Ovary (tissue), 9 donors: ENCODE measurements around the gene IL15. TPM values are rescaled to one million over a fixed set of nuclear protein-coding genes. Genes with fewer than 3 reads are reported as not detected.

Experiments used
- DNase-seq, 5 donors: peaks; one replicate each; pipeline ENCODE4 v3.0.0-alpha.2; 2019 to 2020
- H3K27ac ChIP-seq, 2 donors: fragments of 200-600 bp; one replicate each; pipeline versions ENCODE4 v1.5.1 to v1.8.0; 2019 to 2022
- H3K27me3 ChIP-seq: fragments of 200-600 bp; one replicate; pipeline ENCODE4 v1.8.0; 2022
- H3K36me3 ChIP-seq: fragments of 200-600 bp; sonication (generic); one replicate; pipeline ENCODE4 v1.5.1; 2019
- H3K4me1 ChIP-seq: one replicate; pipeline ENCODE4 v1.8.1; 2013; ENCODE audit warnings: mild to moderate bottlenecking, moderate library complexity; ENCODE audit not compliant: insufficient read depth
- H3K4me3 ChIP-seq: fragments of 200-600 bp; sonication (generic); one replicate; pipeline ENCODE4 v1.5.1; 2017
- H3K9me3 ChIP-seq, 2 donors: fragments of 200-600 bp in 1 of 2; sonication (generic) in 1 of 2; one replicate each; pipeline versions ENCODE4 v1.5.1 to v1.8.1; 2013 to 2019; ENCODE audit warnings: mild to moderate bottlenecking in 1 of 2, moderate library complexity in 1 of 2
- CTCF ChIP-seq, 3 donors: fragments of 450-650 bp in 2 of 3; fragments of 200-600 bp in 1 of 3; IDR thresholded peaks; one replicate each; pipeline versions ENCODE4 v1.5.1 to v1.8.0; 2016 to 2022; ENCODE audit warnings: antibody characterized with exemption in 3 of 3, mild to moderate bottlenecking in 1 of 3
- EP300 ChIP-seq: sonication (generic); formaldehyde crosslinking; IDR thresholded peaks from one replicate; pipeline ENCODE4 v1.6.1; 2017; ENCODE audit warnings: antibody characterized with exemption
- POLR2A ChIP-seq: fragments of 450-650 bp; IDR thresholded peaks from one replicate; pipeline ENCODE4 v1.6.1; 2017; ENCODE audit warnings: antibody characterized with exemption, mild to moderate bottlenecking, moderate library complexity
- WGBS, 3 donors: extraction: QIAGEN DNeasy Blood & Tissue Kit in 1 of 3; methylation state at CpG; one replicate each; pipeline versions ENCODE4 v1.1.5 to v1.1.7; 2013 to 2017; 5-methylcytosine and 5-hydroxymethylcytosine counted together
- intact Hi-C, 4 donors: fragments of 100-400 bp; cut with DNase I; formaldehyde crosslinking; loops; one replicate each; pipeline versions ENCODE4 v1.11.0 to v1.15.1; 2022 to 2023
- polyA plus RNA-seq, 2 donors: library from polyadenylated mRNA; stranded (reverse); fragments of 200-250 nt in 1 of 2; fragments of 350-450 nt in 1 of 2; fragmentation: Illumina TruSeq in 1 of 2; extraction: RNeasy Lipid Tissue Mini Kit (QIAGEN cat#74804) in 1 of 2; gene quantifications; one replicate each; pipeline ENCODE4 v1.2.3, GENCODE V29; 2013 to 2014
- total RNA-seq, 7 donors: library from RNA; depleted of rRNA in 2 of 7; stranded (reverse); fragments of >200 nt in 2 of 7; fragmentation: NEBNext Ultra II Directional in 3 of 7; extraction: Animal tissue kit (Norgen Biotek cat#: 25700) in 3 of 7; gene quantifications; one replicate each; pipeline versions ENCODE4 v1.1.0 to v1.2.4, GENCODE V29; 2016 to 2023
- donor health status: DM: no; HTN: no; CAD: no; lungs with moderate emphysema.
- donor health status: DM: no; HTN: no; CAD: no.
- donor health status: Bipolar disorder and iron deficiency.
- donor health status: DM: yes; HTN: yes; CAD: no.
- donor health status: DM: no; HTN: no; CAD: no.
- donor health status: DM: yes; HTN: yes; CAD: no.

Gene IL15
- total and polyA plus RNA-seq, 9 donors: 0.73 to 12.9 (median 1.1) TPM

GRCh38 chr4:141705048-141705746 is 68.8 kb downstream of the IL15 start:
- Histone ChIP-seq H3K36me3 (no peaks in the 10 kb centered on the region), H3K27me3 (no peaks in the 10 kb centered on the region), H3K9me3 (no peaks in the 10 kb centered on the region), H3K4me1 (no peaks in the 10 kb centered on the region), H3K4me3 (no peak overlapping the region), H3K27ac (no peak overlapping the region)
- DNase-seq: no peak
- intact Hi-C loops: no loop called here
- 88 to 93% (median 92%) methylated on average over 2 of the region's 2 CpGs for WGBS, 3 donors
- no peak for TF ChIP-seq POLR2A
- no peak for TF ChIP-seq CTCF (IDR thresholded peaks at IDR 0.05)
- no peak for TF ChIP-seq EP300

DNA sequence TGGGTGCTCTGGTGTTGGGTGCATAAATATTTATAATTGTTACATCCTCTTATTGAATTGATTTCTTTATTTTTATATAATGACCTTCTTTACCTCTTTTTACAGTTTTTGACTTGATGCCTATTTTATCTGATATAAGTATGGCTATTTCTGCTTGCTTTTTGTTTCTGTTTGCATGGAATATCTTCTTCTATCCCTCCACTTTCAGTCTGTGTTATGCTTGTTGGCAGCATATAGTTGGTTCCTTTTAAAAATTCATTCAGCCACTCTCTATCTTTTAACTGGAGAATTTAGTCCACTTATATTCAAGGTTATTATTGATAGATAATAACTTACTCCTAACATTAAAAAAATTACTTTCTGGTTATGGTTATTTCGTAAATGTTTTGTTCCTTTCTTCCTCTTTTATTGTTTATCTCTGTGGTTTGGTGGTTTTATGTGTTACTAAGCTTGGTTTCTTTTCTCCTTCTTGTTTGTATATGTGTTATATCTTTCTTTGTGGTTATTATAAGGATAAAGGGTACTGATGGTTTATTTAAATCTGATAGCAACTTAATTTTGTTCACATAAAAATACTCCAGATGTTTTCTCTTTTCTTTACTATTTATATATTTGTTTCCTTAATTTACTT is 69.5 kb downstream of the IL15 start:
- no peaks in the 10 kb centered on the region for H3K36me3 ChIP-seq
- WGBS, 3 donors: 77 to 84% (median 84%) methylated on average over 1 of the region's 1 CpG
- no peak overlapping the region for H3K4me3 ChIP-seq
- H3K4me1 ChIP-seq: no peaks in the 10 kb centered on the region
- no peak for DNase-seq
- no peak for TF ChIP-seq POLR2A
- no peak for TF ChIP-seq CTCF (IDR thresholded peaks at IDR 0.05)
- no peaks in the 10 kb centered on the region for H3K27me3 ChIP-seq
- H3K27ac ChIP-seq: no peak overlapping the region
- H3K9me3 ChIP-seq: no peaks in the 10 kb centered on the region
- intact Hi-C loops: no loop called here

DNA sequence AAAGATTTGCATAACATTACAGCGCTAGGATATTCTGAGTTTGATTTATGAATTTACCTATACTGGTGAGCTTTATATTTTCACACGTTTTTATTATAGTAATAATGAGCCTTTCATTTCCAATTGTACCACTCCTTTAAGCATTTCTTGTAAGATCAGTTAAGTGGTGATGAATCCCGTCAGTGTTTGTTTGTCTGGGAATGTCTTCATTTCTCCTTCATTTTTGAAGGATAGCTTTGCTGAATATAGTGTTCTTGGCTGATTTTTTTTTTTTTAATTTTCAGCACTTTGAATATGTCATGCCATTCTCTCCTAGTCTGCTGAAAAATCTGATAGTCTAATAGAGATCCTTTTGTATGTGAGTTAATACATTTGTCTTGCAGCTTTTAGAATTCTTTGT is 70.1 kb downstream of the IL15 start:
- no peak overlapping the region for H3K27ac ChIP-seq
- intact Hi-C loops: no loop called here
- TF ChIP-seq CTCF (IDR thresholded peaks at IDR 0.05): no peak
- TF ChIP-seq EP300: no peak
- no peak for TF ChIP-seq POLR2A
- H3K4me3 ChIP-seq: no peak overlapping the region
- no peaks in the 10 kb centered on the region for H3K36me3 ChIP-seq
- no peaks in the 10 kb centered on the region for H3K9me3 ChIP-seq
- H3K27me3 ChIP-seq: no peaks in the 10 kb centered on the region
- no peaks in the 10 kb centered on the region for H3K4me1 ChIP-seq
- no peak for DNase-seq
- WGBS, 3 donors: 78 to 88% (median 78%) methylated on average over 3 of the region's 3 CpGs

DNA sequence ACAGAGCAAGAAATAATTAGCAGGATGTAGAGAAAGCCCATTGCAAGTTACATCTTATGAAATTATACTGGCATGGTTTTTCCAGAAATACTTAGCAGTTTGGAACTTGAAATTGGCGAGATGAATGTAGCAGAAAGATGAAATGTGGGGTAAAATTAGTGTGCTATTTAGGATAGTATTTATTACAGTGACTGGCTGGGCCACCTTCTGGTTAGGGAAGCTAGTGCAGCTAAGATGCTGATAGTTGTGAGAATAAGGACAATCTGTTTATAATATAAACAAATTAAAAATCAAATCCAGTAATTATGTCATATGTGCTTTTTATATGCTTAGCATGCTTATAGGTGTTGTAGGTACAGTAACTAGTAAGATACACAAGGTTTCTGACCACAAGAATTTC is 74.8 kb downstream of the IL15 start:
- Histone ChIP-seq H3K4me3 (no peak overlapping the region), H3K9me3 (no peaks in the 10 kb centered on the region), H3K27me3 (no peaks in the 10 kb centered on the region), H3K36me3 (no peaks in the 10 kb centered on the region), H3K27ac (no peak overlapping the region), H3K4me1 (no peaks in the 10 kb centered on the region)
- WGBS, 3 donors: 38 to 50% (median 42%) methylated on average over 1 of the region's 1 CpG
- intact Hi-C loops: no loop called here
- TF ChIP-seq POLR2A (no peak), EP300 (no peak), CTCF (IDR thresholded peaks at IDR 0.05) (no peak)
- no peak for DNase-seq
